Activated CD8-positive, alpha-beta memory T cell treated with anti-CD3 and anti-CD28 coated beads for 36 hours (primary cell): ENCODE results near the gene FAM162B. TPM values are rescaled to one million over a fixed set of nuclear protein-coding genes. Genes with fewer than 3 reads are reported as not detected.
"Not testable (repeated sequence)": the region's sequence is repeated elsewhere in the genome, so short reads cannot be mapped to it uniquely, and the experiment has no call there.

Experiments used
- CTCF ChIA-PET: fragments of 350-600 bp; sonication (Branson Sonifier 250); formaldehyde crosslinking; loops from one replicate; lab custom pipeline; 2021; ENCODE audit warnings: antibody characterized with exemption; lab: Charles Lee
- POLR2A ChIA-PET: fragments of 350-600 bp; sonication (Branson Sonifier 250); formaldehyde crosslinking; loops from one replicate; lab custom pipeline; 2021; ENCODE audit warnings: antibody characterized with exemption; lab: Charles Lee
- total RNA-seq, 2 experiments: library from RNA; stranded (reverse); gene quantifications; one replicate each; pipeline ENCODE4 v1.2.3, GENCODE V29; 2021

The FAM162B gene
- total RNA-seq: not detected

- CTCF ChIA-PET: no interaction called here
- POLR2A ChIA-PET: no interaction called here
Measured at GRCh38 chr6:116764961-116765841, at the start of gene FAM162B. FAM162B (minus strand) TSS chr6:116765719; CDS start chr6:116765576, 143 bp downstream.

GRCh38 chr6:116812051-116812650 is 46.6 kb upstream of the FAM162B start:
- POLR2A ChIA-PET: no interaction called here
- CTCF ChIA-PET: no interaction called here

GRCh38 chr6:116801971-116802370 is 36.5 kb upstream of the FAM162B start:
- CTCF ChIA-PET: no interaction called here
- POLR2A ChIA-PET: no interaction called here

- ChIA-PET POLR2A (no interaction called here), CTCF (no interaction called here)
Measured at GRCh38 chr6:116799945-116800344, 34.4 kb upstream of the FAM162B start.

GRCh38 chr6:116797585-116797984 is 32.1 kb upstream of the FAM162B start:
- CTCF ChIA-PET: no interaction called here
- POLR2A ChIA-PET: no interaction called here

- ChIA-PET POLR2A (no interaction called here), CTCF (no interaction called here)
Measured at GRCh38 chr6:116793224-116793623, 27.7 kb upstream of the FAM162B start.

- ChIA-PET CTCF (no interaction called here), POLR2A (no interaction called here)
Measured at GRCh38 chr6:116783852-116784251, 18.3 kb upstream of the FAM162B start.

GRCh38 chr6:116779573-116780164 is 14.2 kb upstream of the FAM162B start:
- POLR2A ChIA-PET: no interaction called here
- CTCF ChIA-PET: no interaction called here

GRCh38 chr6:116773886-116774285 is 8.4 kb upstream of the FAM162B start:
- POLR2A ChIA-PET: no interaction called here
- CTCF ChIA-PET: no interaction called here

GRCh38 chr6:116772450-116772849 is 6.9 kb upstream of the FAM162B start:
- ChIA-PET CTCF (no interaction called here), POLR2A (no interaction called here)

- ChIA-PET CTCF (no interaction called here), POLR2A (no interaction called here)
Measured at GRCh38 chr6:116767715-116768114, 2.2 kb upstream of the FAM162B start.

GRCh38 chr6:116766506-116767176 is 1.1 kb upstream of the FAM162B start:
- POLR2A ChIA-PET: no interaction called here
- CTCF ChIA-PET: interaction anchor here (0.5 kb wide), 1 partner anchor 158 kb away, joined by 3 read pairs; no protein-coding TSS in a partner anchor

GRCh38 chr6:116764629-116764960 is 924 bp downstream of the FAM162B start:
- CTCF ChIA-PET: no interaction called here
- POLR2A ChIA-PET: no interaction called here

- CTCF ChIA-PET: no interaction called here
- POLR2A ChIA-PET: no interaction called here
Measured at GRCh38 chr6:116763906-116764628, 1.5 kb downstream of the FAM162B start.

- ChIA-PET POLR2A (no interaction called here), CTCF (no interaction called here)
Measured at GRCh38 chr6:116763048-116763447, 2.5 kb downstream of the FAM162B start.

GRCh38 chr6:116762235-116762634 is 3.3 kb downstream of the FAM162B start:
- POLR2A ChIA-PET: no interaction called here
- CTCF ChIA-PET: no interaction called here

GRCh38 chr6:116761779-116762178 is 3.7 kb downstream of the FAM162B start:
- ChIA-PET CTCF (no interaction called here), POLR2A (no interaction called here)

GRCh38 chr6:116745176-116745575 is 20.3 kb downstream of the FAM162B start:
- POLR2A ChIA-PET: no interaction called here
- CTCF ChIA-PET: no interaction called here

GRCh38 chr6:116741571-116741970 is 23.9 kb downstream of the FAM162B start:
- ChIA-PET CTCF (no interaction called here), POLR2A (no interaction called here)

- POLR2A ChIA-PET, CTCF ChIA-PET: not testable (repeated sequence)
Measured at GRCh38 chr6:116740486-116740885, 25.0 kb downstream of the FAM162B start.
